Measurements from ENCODE around the gene EEF1AKMT1. TPM values are rescaled to one million over a fixed set of nuclear protein-coding genes. Genes with fewer than 3 reads are reported as not detected.

EEF1AKMT1 gene
- total and polyA plus RNA-seq, 9 donors: 9.7 to 20.8 (median 12.8) TPM

GRCh38 chr13:20814224-20814910 is 40.6 kb upstream of the EEF1AKMT1 start:
- H3K27ac ChIP-seq: no peak overlapping the region
- TF ChIP-seq CTCF (IDR thresholded peaks at IDR 0.05) (no peak), POLR2A (IDR thresholded peaks at IDR 0.05) (no peak), EP300 (IDR thresholded peaks at IDR 0.05) (no peak)
- H3K9me3 ChIP-seq: no peaks in the 10 kb centered on the region
- no peaks in the 10 kb centered on the region for H3K27me3 ChIP-seq
- intact Hi-C loops (cut with DNase I): no loop called here
- WGBS, 3 donors: 18 to 29% (median 20%) methylated on average over 5 of the region's 5 CpGs
- H3K36me3 ChIP-seq: no peaks in the 10 kb centered on the region
- no peak overlapping the region for H3K4me3 ChIP-seq
- peak; percentile 71 to 85 (median 75) for DNase-seq
- H3K4me1 ChIP-seq (ENCODE audit: insufficient read depth): peaks cover 5% of the 10 kb centered on the region

- Histone ChIP-seq H3K9me3 (no peaks in the 10 kb centered on the region), H3K36me3 (no peaks in the 10 kb centered on the region), H3K4me1 (ENCODE audit: insufficient read depth) (peaks cover 5% of the 10 kb centered on the region), H3K27ac (no peak overlapping the region), H3K4me3 (no peak overlapping the region), H3K27me3 (no peaks in the 10 kb centered on the region)
- intact Hi-C loops (cut with DNase I): no loop called here
- 91 to 95% (median 93%) methylated on average over 7 of the region's 7 CpGs for WGBS, 3 donors
- DNase-seq: no peak
- no peak for TF ChIP-seq POLR2A (IDR thresholded peaks at IDR 0.05)
- TF ChIP-seq CTCF (IDR thresholded peaks at IDR 0.05): no peak
- TF ChIP-seq EP300 (IDR thresholded peaks at IDR 0.05): no peak
Measured at GRCh38 chr13:20812890-20813289, 39.1 kb upstream of the EEF1AKMT1 start.

- WGBS, 3 donors: 80 to 93% (median 87%) methylated on average over 2 of the region's 2 CpGs
- Histone ChIP-seq H3K27ac (no peak overlapping the region), H3K36me3 (no peaks in the 10 kb centered on the region), H3K27me3 (no peaks in the 10 kb centered on the region), H3K4me3 (no peak overlapping the region), H3K9me3 (no peaks in the 10 kb centered on the region), H3K4me1 (ENCODE audit: insufficient read depth) (peaks cover 5% of the 10 kb centered on the region)
- DNase-seq: no peak
- TF ChIP-seq EP300 (IDR thresholded peaks at IDR 0.05): no peak
- intact Hi-C loops (cut with DNase I): no loop called here
Measured at GRCh38 chr13:20810808-20811207, 37.0 kb upstream of the EEF1AKMT1 start.

- DNase-seq: no peak
- H3K27me3 ChIP-seq: no peaks in the 10 kb centered on the region
- WGBS, 3 donors: 92 to 95% (median 92%) methylated on average over 4 of the region's 4 CpGs
- peaks cover 2% of the 10 kb centered on the region for H3K4me1 ChIP-seq (ENCODE audit: insufficient read depth)
- TF ChIP-seq EP300 (IDR thresholded peaks at IDR 0.05) (no peak), CTCF (IDR thresholded peaks at IDR 0.05) (no peak), POLR2A (IDR thresholded peaks at IDR 0.05) (no peak)
- no peaks in the 10 kb centered on the region for H3K9me3 ChIP-seq
- no peaks in the 10 kb centered on the region for H3K36me3 ChIP-seq
- intact Hi-C loops (cut with DNase I): no loop called here
- H3K27ac ChIP-seq: no peak overlapping the region
- H3K4me3 ChIP-seq: no peak overlapping the region
Measured at GRCh38 chr13:20808874-20809273, 35.1 kb upstream of the EEF1AKMT1 start.

- no peak for DNase-seq
- 87 to 89% (median 88%) methylated on average over 3 of the region's 3 CpGs for WGBS, 3 donors
- no peaks in the 10 kb centered on the region for H3K36me3 ChIP-seq
- intact Hi-C loops (cut with DNase I): no loop called here
- H3K4me3 ChIP-seq: no peak overlapping the region
- H3K4me1 ChIP-seq (ENCODE audit: insufficient read depth): no peaks in the 10 kb centered on the region
- no peak for TF ChIP-seq CTCF (IDR thresholded peaks at IDR 0.05)
- TF ChIP-seq POLR2A (IDR thresholded peaks at IDR 0.05): no peak
- no peak for TF ChIP-seq EP300 (IDR thresholded peaks at IDR 0.05)
- no peak overlapping the region for H3K27ac ChIP-seq
- H3K9me3 ChIP-seq: no peaks in the 10 kb centered on the region
- H3K27me3 ChIP-seq: no peaks in the 10 kb centered on the region
Measured at GRCh38 chr13:20803180-20803965, 29.6 kb upstream of the EEF1AKMT1 start.

All from ovary (tissue), 9 donors.